ENCODE data around the gene ADGRF3.

DNA sequence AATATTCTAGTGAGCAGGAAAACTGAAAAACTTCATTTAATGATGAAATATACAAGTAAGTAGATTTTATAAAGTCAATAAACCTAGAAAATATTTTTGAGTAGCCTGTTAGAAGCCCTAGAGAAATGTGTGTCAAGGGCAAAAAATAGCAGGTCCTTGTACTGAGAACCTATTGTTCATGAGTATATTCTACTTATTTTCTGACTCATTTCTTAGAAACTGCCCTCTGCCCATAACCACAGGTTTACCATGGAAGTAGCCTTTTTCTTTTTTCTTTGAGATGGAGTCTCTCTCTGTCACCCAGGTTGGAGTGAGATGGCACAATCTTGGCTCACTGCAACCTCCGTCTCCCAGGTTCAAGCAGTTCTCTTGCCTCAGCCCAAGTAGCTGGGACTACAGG, 20.1 kb downstream of the ADGRF3 start:
- TF ChIP-seq, protein P1, sequence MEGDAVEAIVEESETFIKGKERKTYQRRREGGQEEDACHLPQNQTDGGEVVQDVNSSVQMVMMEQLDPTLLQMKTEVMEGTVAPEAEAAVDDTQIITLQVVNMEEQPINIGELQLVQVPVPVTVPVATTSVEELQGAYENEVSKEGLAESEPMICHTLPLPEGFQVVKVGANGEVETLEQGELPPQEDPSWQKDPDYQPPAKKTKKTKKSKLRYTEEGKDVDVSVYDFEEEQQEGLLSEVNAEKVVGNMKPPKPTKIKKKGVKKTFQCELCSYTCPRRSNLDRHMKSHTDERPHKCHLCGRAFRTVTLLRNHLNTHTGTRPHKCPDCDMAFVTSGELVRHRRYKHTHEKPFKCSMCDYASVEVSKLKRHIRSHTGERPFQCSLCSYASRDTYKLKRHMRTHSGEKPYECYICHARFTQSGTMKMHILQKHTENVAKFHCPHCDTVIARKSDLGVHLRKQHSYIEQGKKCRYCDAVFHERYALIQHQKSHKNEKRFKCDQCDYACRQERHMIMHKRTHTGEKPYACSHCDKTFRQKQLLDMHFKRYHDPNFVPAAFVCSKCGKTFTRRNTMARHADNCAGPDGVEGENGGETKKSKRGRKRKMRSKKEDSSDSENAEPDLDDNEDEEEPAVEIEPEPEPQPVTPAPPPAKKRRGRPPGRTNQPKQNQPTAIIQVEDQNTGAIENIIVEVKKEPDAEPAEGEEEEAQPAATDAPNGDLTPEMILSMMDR (IDR thresholded peaks at IDR 0.05): no peak
- no peak for TF ChIP-seq ZFX (IDR thresholded peaks at IDR 0.05; ENCODE audit: borderline replicate concordance)
